IMR-90 (cell line): ENCODE results near the gene PIGP. TPM values are rescaled to one million over a fixed set of nuclear protein-coding genes. Genes with fewer than 3 reads are reported as not detected.

Source experiments
- ATAC-seq: fragments of 200-7000 bp; cut with Tn5 transposase; 2 replicates; pipeline ENCODE4 v1.9.1; 2020; ENCODE audit warnings: low read depth, mild to moderate bottlenecking, moderate library complexity
- BruUV-seq: library from RNA; stranded (reverse); fragments of 400-500 nt; replicated peaks from 2 replicates; lab custom pipeline; 2021; lab: Mats Ljungman, UMichigan
- CTCF ChIA-PET: fragments of 300-600 bp; formaldehyde crosslinking; extraction: SDS; loops from one replicate; lab custom pipeline; 2021; ENCODE audit warnings: antibody characterized with exemption; lab: Yijun Ruan, JAX
- POLR2A ChIA-PET: fragments of 300-600 bp; sonication (Branson Sonifier 250); formaldehyde crosslinking; loops from one replicate; lab custom pipeline; 2022; ENCODE audit warnings: antibody characterized with exemption; ENCODE audit not compliant: unreplicated experiment; lab: Charles Lee
- DNase-seq: peaks from one replicate; pipeline ENCODE4 v3.0.0; 2013
- H2AFZ ChIP-seq: replicated peaks from 2 replicates; pipeline ENCODE3; 2013; ENCODE audit warnings: low read length, mild to moderate bottlenecking; ENCODE audit not compliant: poor library complexity
- H2AK5ac ChIP-seq: 2 replicates; pipeline ENCODE4 v1.6.1; 2013; ENCODE audit warnings: low read depth, low read length, inconsistent platforms
- H2AK9ac ChIP-seq: replicated peaks from 2 replicates; pipeline ENCODE3; 2013; ENCODE audit warnings: mild to moderate bottlenecking, low read depth, low read length, moderate library complexity; ENCODE audit not compliant: poor library complexity
- H2BK120ac ChIP-seq: 2 replicates; pipeline ENCODE4 v1.6.1; 2013; ENCODE audit warnings: low read depth, low read length, inconsistent platforms
- H2BK15ac ChIP-seq: 3 replicates; pipeline ENCODE4 v1.6.1; 2013; ENCODE audit warnings: low read depth, low read length, inconsistent platforms
- H2BK20ac ChIP-seq: 2 replicates; pipeline ENCODE4 v1.6.1; 2013; ENCODE audit warnings: low read depth, mild to moderate bottlenecking, inconsistent platforms, low read length, moderate library complexity
- H2BK5ac ChIP-seq: 2 replicates; pipeline ENCODE4 v1.6.1; 2013; ENCODE audit warnings: mild to moderate bottlenecking, low read depth, low read length, inconsistent platforms; ENCODE audit not compliant: poor library complexity, severe bottlenecking
- H3K14ac ChIP-seq: replicated peaks from 2 replicates; pipeline ENCODE4 v1.6.1; 2013; ENCODE audit warnings: low read depth, low read length, inconsistent platforms
- H3K18ac ChIP-seq: 2 replicates; pipeline ENCODE4 v1.6.1; 2013; ENCODE audit warnings: low read depth, low read length, control low read depth
- H3K23ac ChIP-seq: 2 replicates; pipeline ENCODE4 v1.6.1; 2013; ENCODE audit warnings: low read depth, low read length, inconsistent platforms
- H3K27ac ChIP-seq: 2 replicates; pipeline ENCODE4 v1.5.1; 2013; ENCODE audit warnings: mild to moderate bottlenecking, control low read depth, low read length; ENCODE audit not compliant: insufficient read depth
- H3K27me3 ChIP-seq: 2 replicates; pipeline ENCODE4 v1.6.1; 2013; ENCODE audit warnings: low read length; ENCODE audit not compliant: control insufficient read depth, insufficient read depth
- H3K36me3 ChIP-seq: 2 replicates; pipeline ENCODE4 v1.6.1; 2013; ENCODE audit warnings: low read length, mixed read lengths; ENCODE audit not compliant: control insufficient read depth, insufficient read depth
- H3K4ac ChIP-seq: 2 replicates; pipeline ENCODE4 v1.6.1; 2013; ENCODE audit warnings: low read depth, low read length, inconsistent platforms
- H3K4me1 ChIP-seq: 2 replicates; pipeline ENCODE4 v1.6.1; 2013; ENCODE audit warnings: low read length, mixed read lengths; ENCODE audit not compliant: control insufficient read depth, insufficient read depth
- H3K4me2 ChIP-seq: 2 replicates; pipeline ENCODE4 v1.6.1; 2013; ENCODE audit warnings: low read depth, mild to moderate bottlenecking, control low read depth, low read length, moderate library complexity
- H3K4me3 ChIP-seq: 2 replicates; pipeline ENCODE4 v1.5.1; 2013; ENCODE audit warnings: low read depth, mild to moderate bottlenecking, control low read depth, low read length, moderate library complexity; ENCODE audit not compliant: insufficient read depth
- H3K56ac ChIP-seq: 2 replicates; pipeline ENCODE4 v1.6.1; 2013; ENCODE audit warnings: low read length, inconsistent platforms; ENCODE audit not compliant: insufficient read depth; ENCODE audit errors: extremely low read depth
- H3K79me1 ChIP-seq, 2 experiments: 2 replicates each; pipeline ENCODE4 v1.6.1; 2013; ENCODE audit warnings: low read length in 2 of 2, inconsistent platforms in 1 of 2, low read depth in 1 of 2
- H3K9ac ChIP-seq: 2 replicates; pipeline ENCODE4 v1.6.1; 2013; ENCODE audit warnings: low read depth, low read length, control low read depth
- H3K9me1 ChIP-seq: 2 replicates; pipeline ENCODE4 v1.6.1; 2013; ENCODE audit warnings: low read length, inconsistent platforms; ENCODE audit not compliant: insufficient read depth
- H3K9me3 ChIP-seq: 2 replicates; pipeline ENCODE4 v1.6.1; 2013; ENCODE audit warnings: low read length; ENCODE audit not compliant: control insufficient read depth, insufficient read depth
- H4K20me1 ChIP-seq: 2 replicates; pipeline ENCODE4 v1.6.1; 2013; ENCODE audit warnings: low read length, inconsistent platforms; ENCODE audit not compliant: insufficient read depth
- H4K5ac ChIP-seq: 2 replicates; pipeline ENCODE4 v1.6.1; 2013; ENCODE audit warnings: mild to moderate bottlenecking, low read depth, low read length, control low read depth
- H4K8ac ChIP-seq, 2 experiments: 2 replicates each; pipeline ENCODE4 v1.6.1; 2013; ENCODE audit warnings: low read depth in 2 of 2, low read length in 2 of 2, control low read depth in 1 of 2, inconsistent platforms in 1 of 2
- H4K91ac ChIP-seq: 2 replicates; pipeline ENCODE4 v1.6.1; 2013; ENCODE audit warnings: low read depth, low read length, inconsistent platforms; ENCODE audit not compliant: insufficient read depth
- CEBPB ChIP-seq: IDR thresholded peaks from 2 replicates; pipeline ENCODE4 v1.6.1; 2012; ENCODE audit warnings: low read depth, low read length, improper control_type of control experiment
- CTCF ChIP-seq: conservative IDR thresholded peaks from 2 replicates; pipeline ENCODE4 v1.5.1; 2012; ENCODE audit warnings: mild to moderate bottlenecking, low read depth, low read length, improper control_type of control experiment
- ELK1 ChIP-seq: fragments of 150-350 bp; IDR thresholded peaks from 2 replicates; pipeline ENCODE4 v1.6.1; 2016; ENCODE audit warnings: low read depth, mild to moderate bottlenecking, low read length, moderate library complexity, borderline replicate concordance
- MXI1 ChIP-seq: IDR thresholded peaks from 2 replicates; pipeline ENCODE4 v1.6.1; 2012; ENCODE audit warnings: low read depth, mild to moderate bottlenecking, low read length, moderate library complexity, borderline replicate concordance
- USF2 ChIP-seq: fragments of 150-350 bp; IDR thresholded peaks from 2 replicates; pipeline ENCODE4 v1.6.1; 2017; ENCODE audit warnings: mild to moderate bottlenecking, antibody characterized with exemption, low read length, low read depth
- WGBS, 2 experiments: methylation state at CpG; one replicate each; pipeline versions ENCODE4 v1.1.5 to v1.1.7; 2013; ENCODE audit warnings: missing lambda C conversion rate in 2 of 2; ENCODE audit not compliant: insufficient read length in 1 of 2; ENCODE audit errors: extremely low coverage in 2 of 2; 5-methylcytosine and 5-hydroxymethylcytosine counted together
- dilution Hi-C: fragments of 300-500 bp; cut with HindIII; formaldehyde crosslinking; loops from one replicate; pipeline ENCODE4 v1.14.3; 2018; ENCODE audit warnings: low sequenced_read_pairs; ENCODE audit not compliant: unreplicated experiment
- in situ Hi-C: fragments of 300-500 bp; cut with MboI; formaldehyde crosslinking; loops from 3 replicates; pipeline ENCODE4 v1.14.3; 2019; ENCODE audit warnings: low sequenced_read_pairs, inconsistent platforms, mixed read lengths
- intact Hi-C: fragments of 100-400 bp; cut with micrococcal nuclease; formaldehyde crosslinking; loops from 2 replicates; pipeline ENCODE4 v1.10.0; 2022
- polyA plus RNA-seq, 3 experiments: library from polyadenylated mRNA; depleted of rRNA; stranded (reverse); fragments of >200 nt; gene quantifications; 2 replicates each; pipeline ENCODE4 v1.2.3, GENCODE V29; 2012; ENCODE audit warnings: low replicate concordance in 1 of 3
- total RNA-seq: library from RNA; depleted of rRNA; stranded (reverse); fragments of >200 nt; gene quantifications from 2 replicates; pipeline ENCODE4 v1.2.3, GENCODE V29; 2012

The PIGP gene
- total and polyA plus RNA-seq, 2 of the 4 experiments (the other 2 are of a cell fraction) = 4.1 to 15.4 TPM

- no peak overlapping the region for H3K4me2 ChIP-seq
- no peak overlapping the region for H3K23ac ChIP-seq
- H3K27ac ChIP-seq = no peak overlapping the region
- no peak overlapping the region for H3K56ac ChIP-seq
- in situ Hi-C loops = no loop called here
- H2BK120ac ChIP-seq = no peak overlapping the region
- H3K18ac ChIP-seq = no peak overlapping the region
- H4K8ac ChIP-seq = no peak overlapping the region
- no peaks in the 10 kb centered on the region for H3K9me1 ChIP-seq
- H2AK9ac ChIP-seq = no peak overlapping the region
- ATAC-seq (no peak), DNase-seq (no peak)
- H4K91ac ChIP-seq = no peak overlapping the region
- H3K79me1 ChIP-seq = no peaks in the 10 kb centered on the region
- no peak for TF ChIP-seq CEBPB
- TF ChIP-seq MXI1 = no peak
- TF ChIP-seq USF2 = no peak
- no peak for TF ChIP-seq ELK1
- TF ChIP-seq CTCF = no peak
- H3K4me1 ChIP-seq = no peaks in the 10 kb centered on the region
- no peak overlapping the region for H2BK15ac ChIP-seq
- CTCF ChIA-PET = no interaction called here
- H4K5ac ChIP-seq = no peak overlapping the region
- H2AK5ac ChIP-seq = no peak overlapping the region
- no peaks in the 10 kb centered on the region for H3K36me3 ChIP-seq
- no peak overlapping the region for H2AFZ ChIP-seq
- no peak overlapping the region for H3K14ac ChIP-seq
- H3K4me3 ChIP-seq = no peak overlapping the region
- H2BK20ac ChIP-seq = no peak overlapping the region
- POLR2A ChIA-PET = interaction anchor here (0.5 kb wide), 1 partner anchor 36 kb away, joined by 7 read pairs; no protein-coding TSS in a partner anchor
- WGBS, 2 experiments = no CpG with 5 or more reads among the region's 13 CpGs
- peaks cover 15% of the 10 kb centered on the region for H3K27me3 ChIP-seq
- no peaks in the 10 kb centered on the region for H4K20me1 ChIP-seq
- H2BK5ac ChIP-seq = no peak overlapping the region
- no peak overlapping the region for H3K9ac ChIP-seq
- no peak overlapping the region for H3K4ac ChIP-seq
- BruUV-seq = no TSS peak
- H3K9me3 ChIP-seq = no peaks in the 10 kb centered on the region
- dilution Hi-C loops = no loop called here
- intact Hi-C loops = no loop called here
These were observed 54.8 kb downstream of the PIGP start for GRCh38 chr21:37017951-37018679.
